Ovary (tissue), 9 donors: Measurements from ENCODE around the gene SIN3A. TPM values are rescaled to one million over a fixed set of nuclear protein-coding genes. Genes with fewer than 3 reads are reported as not detected.
"Not testable (repeated sequence)": the region's sequence is repeated elsewhere in the genome, so short reads cannot be mapped to it uniquely, and the experiment has no call there.

Experiments used
- DNase-seq, 5 donors: peaks; one replicate each; pipeline ENCODE4 v3.0.0-alpha.2; 2019 to 2020
- H3K27ac ChIP-seq, 2 donors: fragments of 200-600 bp; one replicate each; pipeline versions ENCODE4 v1.5.1 to v1.8.0; 2019 to 2022
- H3K27me3 ChIP-seq: fragments of 200-600 bp; one replicate; pipeline ENCODE4 v1.8.0; 2022
- H3K36me3 ChIP-seq: fragments of 200-600 bp; sonication (generic); one replicate; pipeline ENCODE4 v1.5.1; 2019
- H3K4me1 ChIP-seq: one replicate; pipeline ENCODE4 v1.8.1; 2013; ENCODE audit warnings: mild to moderate bottlenecking, moderate library complexity; ENCODE audit not compliant: insufficient read depth
- H3K4me3 ChIP-seq: fragments of 200-600 bp; sonication (generic); one replicate; pipeline ENCODE4 v1.5.1; 2017
- H3K9me3 ChIP-seq, 2 donors: fragments of 200-600 bp in 1 of 2; sonication (generic) in 1 of 2; one replicate each; pipeline versions ENCODE4 v1.5.1 to v1.8.1; 2013 to 2019; ENCODE audit warnings: mild to moderate bottlenecking in 1 of 2, moderate library complexity in 1 of 2
- CTCF ChIP-seq, 3 donors: fragments of 450-650 bp in 2 of 3; fragments of 200-600 bp in 1 of 3; IDR thresholded peaks; one replicate each; pipeline versions ENCODE4 v1.5.1 to v1.8.0; 2016 to 2022; ENCODE audit warnings: antibody characterized with exemption in 3 of 3, mild to moderate bottlenecking in 1 of 3
- EP300 ChIP-seq: sonication (generic); formaldehyde crosslinking; IDR thresholded peaks from one replicate; pipeline ENCODE4 v1.6.1; 2017; ENCODE audit warnings: antibody characterized with exemption
- POLR2A ChIP-seq: fragments of 450-650 bp; IDR thresholded peaks from one replicate; pipeline ENCODE4 v1.6.1; 2017; ENCODE audit warnings: antibody characterized with exemption, mild to moderate bottlenecking, moderate library complexity
- WGBS, 3 donors: extraction: QIAGEN DNeasy Blood & Tissue Kit in 1 of 3; methylation state at CpG; one replicate each; pipeline versions ENCODE4 v1.1.5 to v1.1.7; 2013 to 2017; 5-methylcytosine and 5-hydroxymethylcytosine counted together
- intact Hi-C, 4 donors: fragments of 100-400 bp; cut with DNase I; formaldehyde crosslinking; loops; one replicate each; pipeline versions ENCODE4 v1.11.0 to v1.15.1; 2022 to 2023
- polyA plus RNA-seq, 2 donors: library from polyadenylated mRNA; stranded (reverse); fragments of 200-250 nt in 1 of 2; fragments of 350-450 nt in 1 of 2; fragmentation: Illumina TruSeq in 1 of 2; extraction: RNeasy Lipid Tissue Mini Kit (QIAGEN cat#74804) in 1 of 2; gene quantifications; one replicate each; pipeline ENCODE4 v1.2.3, GENCODE V29; 2013 to 2014
- total RNA-seq, 7 donors: library from RNA; depleted of rRNA in 2 of 7; stranded (reverse); fragments of >200 nt in 2 of 7; fragmentation: NEBNext Ultra II Directional in 3 of 7; extraction: Animal tissue kit (Norgen Biotek cat#: 25700) in 3 of 7; gene quantifications; one replicate each; pipeline versions ENCODE4 v1.1.0 to v1.2.4, GENCODE V29; 2016 to 2023
- donor health status: DM: no; HTN: no; CAD: no; lungs with moderate emphysema.
- donor health status: DM: no; HTN: no; CAD: no.
- donor health status: Bipolar disorder and iron deficiency.
- donor health status: DM: yes; HTN: yes; CAD: no.
- donor health status: DM: no; HTN: no; CAD: no.
- donor health status: DM: yes; HTN: yes; CAD: no.

SIN3A gene
- total and polyA plus RNA-seq, 9 donors = 29.3 to 115 (median 88.5) TPM

DNA sequence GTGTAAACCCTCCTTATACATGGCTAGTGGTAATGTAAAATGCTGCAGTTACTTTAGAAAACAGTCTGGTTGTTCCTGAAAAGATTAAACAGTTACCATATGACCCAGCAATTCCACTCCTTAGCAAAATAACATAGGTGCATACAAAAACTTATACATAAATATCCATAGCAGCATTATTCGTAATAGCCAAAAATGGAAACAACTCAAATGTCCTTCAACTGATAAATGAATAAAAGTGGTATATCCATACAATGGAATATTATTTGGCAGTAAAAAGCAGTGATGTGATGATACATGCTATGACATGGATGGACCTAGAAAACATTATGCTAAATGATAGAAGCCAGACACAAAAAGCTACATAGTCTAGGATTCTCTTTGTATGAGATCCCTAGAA is 31.6 kb upstream of the SIN3A start:
- Histone ChIP-seq H3K27me3 (no peaks in the 10 kb centered on the region), H3K4me1 (no peaks in the 10 kb centered on the region), H3K36me3 (no peaks in the 10 kb centered on the region), H3K27ac (no peak overlapping the region), H3K9me3 (no peaks in the 10 kb centered on the region), H3K4me3 (no peak overlapping the region)
- WGBS, 3 donors = 94 to 100% (median 95%) methylated on average over 1 of the region's 1 CpG
- TF ChIP-seq EP300 (no peak), POLR2A (no peak), CTCF (IDR thresholded peaks at IDR 0.05) (no peak)
- intact Hi-C loops = no loop called here
- DNase-seq = no peak

- H3K27ac ChIP-seq, intact Hi-C loops, H3K27me3 ChIP-seq, H3K4me1 ChIP-seq, DNase-seq, H3K36me3 ChIP-seq, H3K4me3 ChIP-seq, H3K9me3 ChIP-seq: not testable (repeated sequence)
- 97 to 98% (median 97%) methylated on average over 26 to 53 of the region's 54 CpGs for WGBS, 3 donors
Observed at GRCh38 chr15:75480463-75480862, 29.0 kb upstream of the SIN3A start.

DNA sequence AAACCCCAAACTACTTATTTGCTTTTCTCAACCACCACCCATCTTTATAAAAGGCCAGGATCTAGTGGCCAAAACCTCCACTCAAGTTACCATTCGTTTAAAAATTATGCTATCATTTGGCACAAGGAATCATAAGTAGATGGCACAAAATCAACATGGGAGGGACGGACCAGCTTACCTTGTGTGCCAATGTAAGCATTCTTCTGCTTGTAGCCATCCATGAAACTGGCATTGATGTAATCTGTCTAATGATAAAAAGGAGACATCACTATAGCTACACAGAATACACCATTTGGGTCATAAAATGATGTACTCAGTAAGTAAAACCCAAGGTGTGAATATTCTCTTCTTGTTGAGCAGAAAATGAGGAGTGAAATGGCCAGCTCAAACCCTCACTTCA is 28.2 kb upstream of the SIN3A start:
- 81 to 85% (median 83%) methylated on average over 2 of the region's 2 CpGs for WGBS, 3 donors
- Histone ChIP-seq H3K9me3 (no peaks in the 10 kb centered on the region), H3K4me3 (no peak overlapping the region), H3K4me1 (no peaks in the 10 kb centered on the region), H3K27me3 (no peaks in the 10 kb centered on the region), H3K27ac (no peak overlapping the region), H3K36me3 (no peaks in the 10 kb centered on the region)
- intact Hi-C loops = no loop called here
- TF ChIP-seq POLR2A (no peak), EP300 (no peak)
- no peak for DNase-seq

- H3K36me3 ChIP-seq, H3K9me3 ChIP-seq, DNase-seq, H3K4me1 ChIP-seq, H3K4me3 ChIP-seq, intact Hi-C loops, H3K27me3 ChIP-seq, H3K27ac ChIP-seq: not testable (repeated sequence)
- WGBS, 3 donors = 92 to 96% (median 95%) methylated on average over 5 of the region's 5 CpGs
Observed at GRCh38 chr15:75477094-75477493, 25.6 kb upstream of the SIN3A start.

- Histone ChIP-seq H3K27ac (no peak overlapping the region), H3K36me3 (no peaks in the 10 kb centered on the region), H3K4me3 (no peak overlapping the region), H3K4me1 (no peaks in the 10 kb centered on the region), H3K9me3 (no peaks in the 10 kb centered on the region), H3K27me3 (no peaks in the 10 kb centered on the region)
- intact Hi-C loops = no loop called here
- peak in 1 of 5 donors; percentile 31 for DNase-seq
- WGBS, 3 donors = 81 to 96% (median 85%) methylated on average over 2 of the region's 2 CpGs
- TF ChIP-seq CTCF (IDR thresholded peaks at IDR 0.05) = no peak
- TF ChIP-seq EP300 = no peak
- no peak for TF ChIP-seq POLR2A
Observed at GRCh38 chr15:75468913-75469598, 17.6 kb upstream of the SIN3A start.

DNA sequence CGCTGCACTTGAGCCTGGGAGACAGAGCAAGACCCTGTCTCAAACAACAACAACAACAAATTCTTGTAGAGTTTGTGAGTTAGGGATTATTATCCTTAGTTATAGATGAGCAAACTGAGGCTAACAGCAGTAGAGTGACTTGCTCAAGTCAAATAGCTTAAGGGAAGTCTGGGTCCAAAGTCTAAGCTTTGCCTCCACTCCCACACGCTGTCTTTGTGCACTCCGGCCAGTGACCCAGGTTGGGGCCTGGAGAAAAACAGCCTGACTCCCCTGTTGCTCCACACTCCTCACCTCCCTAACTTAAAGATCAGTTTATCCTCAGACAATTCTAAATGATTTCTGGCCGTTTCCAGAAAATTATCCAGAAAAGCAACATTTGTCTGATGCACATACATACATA is 9.2 kb upstream of the SIN3A start:
- intact Hi-C loops = no loop called here
- 76 to 83% (median 78%) methylated on average over 4 of the region's 4 CpGs for WGBS, 3 donors
- H3K36me3 ChIP-seq = no peaks in the 10 kb centered on the region

More for the DNA sequence above, 9.2 kb upstream of the SIN3A start:
- H3K4me1 ChIP-seq = no peaks in the 10 kb centered on the region
- no peak overlapping the region for H3K27ac ChIP-seq
- TF ChIP-seq CTCF (IDR thresholded peaks at IDR 0.05) (no peak), EP300 (no peak), POLR2A (no peak)
- H3K9me3 ChIP-seq = no peaks in the 10 kb centered on the region
- no peaks in the 10 kb centered on the region for H3K27me3 ChIP-seq
- DNase-seq = no peak
- no peak overlapping the region for H3K4me3 ChIP-seq
